GM21423 (cell line): ENCODE results near the gene FLAD1.
A peak's percentile ranks its signal among the peaks of the same experiment; 100 is the strongest.

ENCODE experiments used
- ATAC-seq: cut with Tn5 transposase; IDR thresholded peaks from one replicate; pipeline ENCODE4 v1.9.1; 2021; ENCODE audit warnings: mild to moderate bottlenecking, moderate library complexity; ENCODE audit not compliant: unreplicated experiment

FLAD1 gene

DNA sequence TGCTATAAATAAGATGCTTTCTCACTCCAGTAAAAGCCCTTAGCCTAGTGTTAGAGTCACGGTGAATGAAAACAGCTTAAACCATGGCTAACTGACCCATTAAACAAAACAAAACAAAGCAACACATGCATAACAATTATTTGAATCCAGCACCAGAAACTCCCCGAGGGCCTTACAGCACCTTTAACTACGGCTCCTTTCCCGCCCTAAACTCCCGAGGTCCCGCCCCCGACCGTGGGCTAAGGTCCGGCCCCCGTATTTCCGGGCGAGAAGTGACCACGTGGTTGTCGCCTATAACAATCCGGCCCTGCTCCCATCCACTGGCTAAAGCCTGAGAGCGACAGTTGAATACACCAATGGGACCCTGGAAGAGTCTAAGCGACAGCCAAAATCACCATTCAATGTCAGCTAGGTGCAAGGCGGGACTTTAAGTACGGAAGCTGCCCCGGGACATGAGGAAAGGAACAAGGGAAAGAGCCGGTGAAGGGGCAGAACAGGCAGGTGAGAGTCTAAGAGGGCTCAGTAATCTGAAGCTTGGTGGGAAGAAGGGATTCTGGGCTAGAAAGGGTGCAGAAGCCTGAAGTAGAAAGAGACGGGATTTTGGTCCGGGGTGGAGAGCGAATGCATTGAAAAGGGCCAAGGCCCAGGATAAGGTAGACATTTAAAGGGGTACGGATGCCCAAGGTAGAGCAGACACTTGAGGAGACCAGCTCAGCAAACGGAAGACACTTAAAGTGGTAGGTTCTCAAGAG, at the start of gene FLAD1:
FLAD1 (plus strand) TSS at position 448 of the 752 bp plus-strand sequence. CDS start 351 bp downstream, outside the sequence.
- peak; percentile 97 for ATAC-seq

- no peak for ATAC-seq
Observed at GRCh38 chr1:154934358-154934948, 48.7 kb upstream of the FLAD1 start.

DNA sequence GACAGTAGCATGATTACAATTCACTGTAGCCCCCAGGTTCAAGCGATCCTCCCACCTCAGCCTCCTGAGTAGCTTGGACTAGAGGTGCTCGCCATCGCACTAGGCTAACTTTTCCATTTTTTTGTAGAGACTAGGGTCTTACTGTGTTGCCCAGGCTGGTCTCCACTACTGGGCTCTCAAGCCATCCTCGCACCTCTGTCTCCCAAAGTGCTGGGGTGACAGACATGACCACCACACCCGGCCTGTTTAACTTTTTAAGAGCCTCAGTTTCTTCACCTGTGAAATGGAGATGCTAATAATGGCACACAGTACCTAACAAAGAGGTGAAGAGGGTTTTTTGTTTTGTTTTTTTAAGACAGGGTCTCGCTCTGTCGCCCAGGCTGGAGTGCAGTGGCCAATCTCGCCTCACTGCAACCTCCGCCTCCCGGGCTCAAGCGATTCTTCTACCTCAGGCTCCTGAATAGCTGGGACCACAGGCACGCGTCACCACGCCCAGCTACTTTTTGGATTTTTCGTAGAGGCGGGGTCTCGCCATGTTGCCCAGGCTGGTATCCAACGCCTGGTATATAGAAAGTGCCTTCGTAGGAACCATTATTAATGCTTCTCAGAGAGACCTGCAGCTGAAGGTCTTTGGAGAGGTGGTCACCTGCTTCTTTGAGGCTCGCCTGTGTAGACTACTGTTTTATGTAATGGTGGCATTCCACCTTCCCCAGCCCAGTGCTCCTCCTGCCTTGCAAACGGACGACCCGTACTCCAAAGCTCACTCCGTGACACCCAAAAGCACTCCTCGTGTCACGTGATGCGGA, 47.2 kb upstream of the FLAD1 start:
- no peak for ATAC-seq

GRCh38 chr1:154936555-154937084, 46.5 kb upstream of the FLAD1 start, which contains the start of gene PMVK:
Gene PMVK, minus strand, starts transcription at chr1:154936719. Its CDS starts 34 bp downstream, at chr1:154936685.
- peak; percentile 68 for ATAC-seq

- ATAC-seq = peak; percentile 61
Observed at GRCh38 chr1:154937085-154937987, 45.8 kb upstream of the FLAD1 start.

DNA sequence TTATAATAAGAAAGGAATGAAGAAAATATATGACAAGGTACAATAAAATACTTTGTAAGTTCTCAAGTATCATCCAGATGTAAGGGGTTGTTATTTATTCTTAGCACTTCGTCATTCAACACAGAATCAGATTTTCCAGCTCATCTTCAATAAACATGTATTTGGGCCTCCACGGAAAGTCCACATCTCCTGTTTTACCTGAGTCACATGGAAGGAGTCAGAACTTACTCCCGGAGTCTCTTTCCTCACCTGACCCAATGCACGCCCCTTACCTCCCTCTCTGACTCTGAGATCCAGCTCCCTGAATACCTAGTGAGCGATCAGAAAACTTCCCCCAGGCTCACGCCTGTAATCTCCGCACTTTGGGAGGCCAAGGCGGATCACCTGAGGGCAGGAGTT, 45.2 kb upstream of the FLAD1 start:
- no peak for ATAC-seq

DNA sequence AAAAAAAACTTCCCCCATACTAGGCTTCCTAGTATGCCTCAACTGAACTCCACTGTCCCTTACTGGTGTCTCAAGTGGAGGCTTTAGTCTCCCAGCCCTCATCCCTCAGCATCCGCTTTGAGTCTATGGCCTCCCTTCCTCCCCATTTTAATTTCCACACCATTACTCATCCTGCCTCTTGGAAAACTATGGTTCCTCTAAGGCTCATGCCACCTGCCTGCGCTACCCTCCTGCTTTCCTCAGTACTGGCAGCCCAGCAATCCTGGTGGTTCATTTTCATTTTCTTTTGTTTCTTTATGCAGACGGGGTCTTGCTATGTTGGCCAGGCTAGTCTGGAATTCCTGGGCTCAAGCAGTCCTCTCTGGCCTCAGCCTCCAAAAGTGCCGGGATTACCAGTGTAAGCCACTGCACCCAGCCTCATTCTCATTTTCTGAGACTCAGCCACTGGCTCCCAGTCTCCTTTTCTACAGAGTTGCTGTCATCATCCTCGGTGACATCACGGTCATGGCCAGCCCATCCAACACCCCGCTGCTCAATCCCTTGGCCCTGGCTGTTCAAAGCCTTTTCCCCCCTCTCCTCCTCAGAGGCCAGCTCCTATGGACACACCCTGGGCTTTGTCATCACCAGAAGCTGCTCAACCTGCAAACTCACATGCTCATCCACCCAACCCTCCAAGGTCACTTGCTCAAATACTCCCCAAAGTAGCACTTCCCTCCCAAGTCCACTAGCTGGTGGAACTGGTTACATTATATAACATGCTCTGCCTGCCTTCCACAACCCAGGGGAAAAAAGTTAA, 44.3 kb upstream of the FLAD1 start:
- no peak for ATAC-seq

GRCh38 chr1:154940213-154940560, 43.0 kb upstream of the FLAD1 start:
- no peak for ATAC-seq

DNA sequence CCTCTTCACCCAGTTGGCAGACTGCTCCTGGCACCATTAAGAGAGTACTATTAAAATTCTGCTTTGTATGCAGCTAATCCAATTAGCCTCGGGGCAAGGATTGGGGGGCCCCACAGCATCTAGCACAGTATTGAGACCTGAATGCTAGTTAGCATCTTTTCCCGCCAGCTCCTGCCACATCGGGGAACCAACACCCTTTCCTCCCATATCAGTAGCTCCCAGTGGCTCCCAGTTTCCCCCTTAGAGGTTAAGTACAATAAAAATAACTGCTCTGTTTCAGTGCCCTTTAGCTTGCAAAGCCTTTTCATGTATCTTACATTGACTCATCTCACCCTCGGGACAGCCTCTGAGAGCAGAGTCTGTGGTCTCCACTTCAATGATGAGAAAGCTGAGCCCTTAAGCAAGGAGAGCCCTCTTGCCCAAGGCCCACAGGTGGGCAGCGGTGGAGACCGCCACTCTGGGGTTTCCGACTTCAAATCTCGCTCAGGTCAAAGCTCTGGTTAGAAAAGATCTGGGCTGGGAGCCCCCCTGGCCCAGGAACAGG, 42.4 kb upstream of the FLAD1 start:
- ATAC-seq = no peak

DNA sequence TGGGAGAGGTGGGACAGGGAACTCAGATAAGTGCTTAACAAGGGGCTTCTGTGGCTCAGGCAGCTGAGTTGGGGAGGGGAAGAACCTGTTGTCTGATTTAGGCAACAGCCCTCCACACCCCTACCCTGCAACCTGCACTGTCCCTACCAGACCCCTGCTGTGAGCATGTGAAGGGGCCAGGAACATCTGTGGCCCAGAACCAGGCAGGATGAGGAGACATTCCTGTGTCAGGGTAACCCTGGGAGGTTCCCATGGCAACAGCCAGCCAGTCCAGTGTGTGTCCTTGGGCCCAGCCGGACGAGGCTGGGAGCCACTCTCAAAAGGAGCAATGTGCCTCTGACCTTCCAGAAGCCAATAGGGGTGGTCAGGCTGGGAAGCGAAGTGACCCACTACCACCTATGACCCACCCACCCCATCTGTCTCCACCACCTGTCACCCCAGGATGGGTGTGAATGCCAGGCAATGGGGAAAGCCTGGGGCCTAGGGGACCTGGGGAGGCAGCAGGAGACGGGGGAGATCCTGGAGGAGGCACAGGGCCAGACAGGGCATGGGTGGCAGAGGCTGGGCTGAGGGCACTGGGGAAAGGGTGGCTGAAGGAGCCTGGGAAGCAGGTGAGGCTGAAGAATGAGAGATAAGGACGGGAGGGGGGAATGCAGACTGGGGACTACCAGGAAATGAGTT, 41.7 kb upstream of the FLAD1 start:
- ATAC-seq = no peak

DNA sequence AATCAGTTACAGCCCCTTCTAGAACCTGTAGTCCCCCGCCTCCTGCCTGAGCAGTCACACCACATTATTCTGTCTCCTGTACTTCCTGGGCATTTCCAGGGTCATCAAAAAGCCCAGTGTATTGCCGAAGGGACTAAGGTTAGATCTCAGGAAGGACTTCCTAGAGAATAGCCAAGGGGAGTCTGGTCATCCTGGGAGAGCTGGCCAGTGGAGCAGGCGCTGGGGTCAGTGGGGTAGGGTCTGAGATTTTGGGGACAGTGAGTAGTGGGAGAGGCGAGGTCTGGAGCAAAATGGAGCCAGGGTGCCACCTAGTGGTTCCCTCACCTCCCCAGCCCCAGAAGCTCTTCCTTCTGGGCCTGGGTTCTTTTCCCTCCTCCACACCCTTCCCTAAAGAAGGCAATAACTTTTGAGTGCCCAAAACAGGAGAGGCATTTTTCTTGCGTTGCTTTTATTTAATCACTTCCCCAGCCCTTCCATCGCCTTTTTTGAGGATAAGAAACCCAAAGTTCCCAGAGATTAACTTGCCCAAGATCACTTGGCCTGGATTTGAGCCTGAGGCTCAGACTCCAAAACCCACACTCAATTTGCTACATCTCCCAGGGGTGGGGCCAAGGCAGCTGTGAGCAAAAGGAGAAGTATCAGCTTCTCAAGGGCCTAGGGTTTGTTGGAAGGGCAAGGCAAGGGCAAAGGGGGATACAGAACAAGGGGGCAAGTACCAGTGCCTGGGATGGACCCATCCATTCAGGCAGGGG, 39.3 kb upstream of the FLAD1 start:
- no peak for ATAC-seq

DNA sequence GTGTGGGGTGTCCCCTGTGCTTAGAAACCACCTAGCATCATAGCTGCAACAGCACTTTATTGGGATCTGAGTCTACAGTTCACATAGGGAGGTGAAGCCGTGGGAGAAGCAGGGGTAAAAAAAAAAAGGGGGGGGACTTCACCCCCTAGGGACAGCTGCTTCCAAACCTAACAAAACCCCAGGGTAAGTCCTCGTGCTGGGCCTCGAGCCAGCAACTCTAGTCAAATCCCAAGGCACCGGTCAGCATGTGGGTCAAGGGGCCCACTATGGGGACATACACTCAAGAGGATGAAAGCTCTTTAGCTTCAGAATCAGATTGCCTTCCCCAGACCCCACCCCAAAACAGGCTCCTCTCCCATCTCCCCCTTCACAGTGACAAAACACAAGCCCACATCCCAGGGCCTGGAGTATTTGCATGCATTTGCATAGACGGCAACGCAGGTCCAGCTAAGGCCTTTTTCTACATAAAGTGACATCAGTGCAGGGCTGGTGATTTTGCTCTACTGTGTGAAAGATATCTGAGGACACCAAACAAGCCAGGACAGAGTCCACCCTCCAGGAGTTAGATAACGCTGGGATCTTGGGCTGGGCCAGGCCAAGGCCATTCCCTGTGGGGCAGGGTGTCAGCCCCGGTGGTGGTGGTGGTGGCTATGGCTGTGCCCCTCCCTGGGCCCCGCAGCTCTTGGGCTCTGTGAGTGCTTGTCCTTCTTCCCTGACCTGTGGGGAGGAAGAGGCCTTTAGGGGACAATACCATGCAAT, 38.6 kb upstream of the FLAD1 start:
- no peak for ATAC-seq

GRCh38 chr1:154945160-154945961, 37.8 kb upstream of the FLAD1 start:
- ATAC-seq = no peak

GRCh38 chr1:154945962-154946850, 36.9 kb upstream of the FLAD1 start:
- no peak for ATAC-seq

DNA sequence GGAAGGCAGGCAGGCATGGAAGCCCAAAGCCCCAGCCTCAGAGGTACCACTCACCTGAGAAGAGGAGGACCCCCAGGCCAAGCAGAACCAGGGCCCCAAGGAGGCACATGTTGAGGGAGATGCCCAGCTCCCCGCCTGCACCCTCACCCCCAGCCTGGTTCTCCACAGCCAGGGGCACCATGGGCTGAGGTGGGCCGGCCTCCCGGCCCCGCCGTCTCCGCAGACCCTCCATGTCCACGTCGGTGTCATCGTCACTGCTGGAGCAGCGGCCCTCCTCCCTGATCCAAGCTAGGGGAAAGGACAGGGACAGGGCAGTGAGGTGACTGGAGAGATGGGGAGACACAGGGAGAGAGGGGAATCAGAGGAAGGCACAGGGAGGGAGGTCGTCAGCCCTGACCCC, 35.1 kb upstream of the FLAD1 start:
- no peak for ATAC-seq
